GM23338 (cell line): ENCODE measurements around the gene ENTHD1. TPM values are rescaled to one million over a fixed set of nuclear protein-coding genes. Genes with fewer than 3 reads are reported as not detected.

Experiments used
- ATAC-seq: fragments of 200-7000 bp; cut with Tn5 transposase; 3 replicates; pipeline ENCODE4 v1.9.1; 2020
- DNase-seq: peaks from one replicate; pipeline ENCODE4 v3.0.0-alpha.2; 2015; ENCODE audit warnings: low spot score
- H2AFZ ChIP-seq: fragments of 200-600 bp; sonication (generic); 2 replicates; pipeline ENCODE4 v1.8.0; 2016; ENCODE audit warnings: antibody characterized with exemption, mild to moderate bottlenecking, moderate library complexity
- H3F3A ChIP-seq: fragments of 200-600 bp; sonication (generic); replicated peaks from 2 replicates; pipeline ENCODE4 v1.8.0; 2017; ENCODE audit warnings: antibody characterized with exemption, mixed run types, low read depth
- H3K27ac ChIP-seq: fragments of 200-600 bp; sonication (generic); 2 replicates; pipeline ENCODE4 v1.6.1; 2016; ENCODE audit warnings: low read depth
- H3K27me3 ChIP-seq: fragments of 200-600 bp; sonication (generic); 2 replicates; pipeline ENCODE4 v1.8.0; 2016; ENCODE audit warnings: mild to moderate bottlenecking, mixed run types, moderate library complexity; ENCODE audit not compliant: insufficient read depth
- H3K36me3 ChIP-seq: fragments of 200-600 bp; sonication (generic); 2 replicates; pipeline ENCODE4 v1.8.0; 2016; ENCODE audit warnings: mild to moderate bottlenecking; ENCODE audit not compliant: insufficient read depth
- H3K4me1 ChIP-seq: fragments of 200-600 bp; sonication (generic); 2 replicates; pipeline ENCODE4 v1.8.0; 2016; ENCODE audit warnings: mild to moderate bottlenecking, moderate library complexity; ENCODE audit not compliant: insufficient read depth
- H3K4me2 ChIP-seq: fragments of 200-600 bp; sonication (generic); 2 replicates; pipeline ENCODE4 v1.7.1; 2017; ENCODE audit warnings: mixed run types
- H3K4me3 ChIP-seq: fragments of 200-600 bp; sonication (generic); 2 replicates; pipeline ENCODE4 v1.6.1; 2016; ENCODE audit warnings: mixed run types
- H3K79me2 ChIP-seq: fragments of 200-600 bp; sonication (generic); replicated peaks from 2 replicates; pipeline ENCODE4 v1.8.0; 2017; ENCODE audit warnings: mild to moderate bottlenecking; ENCODE audit not compliant: insufficient read depth
- H3K9me2 ChIP-seq: fragments of 200-600 bp; sonication (generic); 2 replicates; pipeline ENCODE4 v1.8.0; 2017; ENCODE audit not compliant: insufficient read depth
- H4K20me1 ChIP-seq: fragments of 200-600 bp; sonication (generic); replicated peaks from 2 replicates; pipeline ENCODE4 v1.8.0; 2017; ENCODE audit warnings: mild to moderate bottlenecking; ENCODE audit not compliant: insufficient read depth
- H3K27ac Mint-ChIP-seq: 2 replicates; pipeline ENCODE4 v1.8.0; 2020; ENCODE audit warnings: inconsistent platforms, mild to moderate bottlenecking, moderate library complexity, mixed read lengths
- H3K27me3 Mint-ChIP-seq: 3 replicates; pipeline ENCODE4 v1.8.0; 2022; ENCODE audit warnings: low read depth, mild to moderate bottlenecking, moderate library complexity, mixed read lengths, inconsistent platforms; ENCODE audit not compliant: insufficient read depth, poor library complexity
- H3K36me3 Mint-ChIP-seq: 3 replicates; pipeline ENCODE4 v1.8.0; 2021; ENCODE audit warnings: low read depth, mild to moderate bottlenecking, inconsistent platforms, moderate library complexity, mixed read lengths
- H3K4me1 Mint-ChIP-seq: 3 replicates; pipeline ENCODE4 v1.8.0; 2020; ENCODE audit warnings: mild to moderate bottlenecking, inconsistent platforms, mixed read lengths
- H3K4me3 Mint-ChIP-seq: 3 replicates; pipeline ENCODE4 v1.8.0; 2021; ENCODE audit warnings: moderate library complexity, mild to moderate bottlenecking, inconsistent platforms, mixed read lengths
- H3K9me3 Mint-ChIP-seq: 3 replicates; pipeline ENCODE4 v1.8.0; 2020; ENCODE audit warnings: moderate library complexity, mild to moderate bottlenecking, inconsistent platforms, mixed read lengths
- EZH2phosphoT487 ChIP-seq: fragments of 200-600 bp; sonication (generic); IDR thresholded peaks from one replicate; pipeline ENCODE4 v1.8.1; 2018; ENCODE audit warnings: antibody characterized with exemption; ENCODE audit not compliant: unreplicated experiment
- POLR2AphosphoS5 ChIP-seq: IDR thresholded peaks from 2 replicates; pipeline ENCODE4 v1.6.1; 2016; ENCODE audit warnings: antibody characterized with exemption, low read depth
- REST ChIP-seq: IDR thresholded peaks from one replicate; pipeline ENCODE4 v1.6.1; 2018; ENCODE audit warnings: antibody characterized with exemption; ENCODE audit not compliant: unreplicated experiment
- STAT1 ChIP-seq: IDR thresholded peaks from one replicate; pipeline ENCODE4 v1.6.1; 2016; ENCODE audit warnings: antibody characterized with exemption; ENCODE audit not compliant: unreplicated experiment
- ZNF114 ChIP-seq: fragments of 250-450 bp; sonication (Bioruptor Pico); IDR thresholded peaks from 2 replicates; pipeline ENCODE4 v1.5.0; 2020; ENCODE audit warnings: mild to moderate bottlenecking, moderate library complexity
- ZNF331 ChIP-seq: fragments of 250-450 bp; sonication (Bioruptor Pico); IDR thresholded peaks from 2 replicates; pipeline ENCODE4 v1.5.0; 2020; ENCODE audit warnings: low read depth, mild to moderate bottlenecking, moderate library complexity
- ZNF462 ChIP-seq: fragments of 250-450 bp; sonication (Bioruptor Pico); IDR thresholded peaks from 2 replicates; pipeline ENCODE4 v1.5.0; 2020; ENCODE audit warnings: mild to moderate bottlenecking, moderate library complexity
- polyA plus RNA-seq: library from polyadenylated mRNA; unstranded; fragments of >200 nt; fragmentation: Nextera tagmentation; extraction: Ambion mirVana; gene quantifications from 2 replicates; pipeline ENCODE4 v1.2.1, GENCODE V29; 2016
- total RNA-seq: library from RNA; depleted of rRNA; stranded (reverse); fragments of >200 nt; shearing (Covaris generic); gene quantifications from 2 replicates; pipeline ENCODE4 v1.2.3, GENCODE V29; 2014

Gene ENTHD1
- total and polyA plus RNA-seq, 2 experiments from 2014 or later: not detected

- TF ChIP-seq ZNF462 (no peak), ZNF331 (CRISPR knock-in tag) (no peak), EZH2phosphoT487 (no peak), REST (no peak), ZNF114 (CRISPR knock-in tag) (no peak)
Measured at GRCh38 chr22:39832627-39833074, 60.9 kb downstream of the ENTHD1 start (continued).

GRCh38 chr22:39825661-39826102 is 67.9 kb downstream of the ENTHD1 start:
- no peak overlapping the region for H3K27ac Mint-ChIP-seq
- no peaks in the 10 kb centered on the region for H3K79me2 ChIP-seq

More at GRCh38 chr22:39825661-39826102, 67.9 kb downstream of the ENTHD1 start:
- H3K4me2 ChIP-seq: no peak overlapping the region
- H3K9me2 ChIP-seq: no peaks in the 10 kb centered on the region
- no peaks in the 10 kb centered on the region for H3K36me3 ChIP-seq
- H3F3A ChIP-seq: no peaks in the 10 kb centered on the region
- no peak for TF ChIP-seq ZNF331 (CRISPR knock-in tag)
- TF ChIP-seq POLR2AphosphoS5: no peak
- no peak for TF ChIP-seq STAT1
- no peak for TF ChIP-seq EZH2phosphoT487
- no peak for TF ChIP-seq REST
- Mint-ChIP-seq H3K4me3 (no peak overlapping the region), H3K4me1 (peaks cover 6% of the 10 kb centered on the region; the same call in 2 of the 3 replicates), H3K36me3 (no peaks in the 10 kb centered on the region), H3K9me3 (no peaks in the 10 kb centered on the region; the same call in 2 of the 3 replicates), H3K27me3 (no peaks in the 10 kb centered on the region)
- DNase-seq (no peak), ATAC-seq (no peak)
- H3K4me1 ChIP-seq: no peaks in the 10 kb centered on the region
- H3K4me3 ChIP-seq: no peak overlapping the region
- no peak overlapping the region for H3K27ac ChIP-seq
- no peaks in the 10 kb centered on the region for H4K20me1 ChIP-seq
- H3K27me3 ChIP-seq: no peaks in the 10 kb centered on the region
- H2AFZ ChIP-seq: no peak overlapping the region
